Measurements from ENCODE around the gene FGGY. TPM values are rescaled to one million over a fixed set of nuclear protein-coding genes. Genes with fewer than 3 reads are reported as not detected.
"Not testable (repeated sequence)": the region's sequence is repeated elsewhere in the genome, so short reads cannot be mapped to it uniquely, and the experiment has no call there.

FGGY gene
- total RNA-seq, 2 donors from 2014 or later: 6.7 to 8.5 TPM

DNA sequence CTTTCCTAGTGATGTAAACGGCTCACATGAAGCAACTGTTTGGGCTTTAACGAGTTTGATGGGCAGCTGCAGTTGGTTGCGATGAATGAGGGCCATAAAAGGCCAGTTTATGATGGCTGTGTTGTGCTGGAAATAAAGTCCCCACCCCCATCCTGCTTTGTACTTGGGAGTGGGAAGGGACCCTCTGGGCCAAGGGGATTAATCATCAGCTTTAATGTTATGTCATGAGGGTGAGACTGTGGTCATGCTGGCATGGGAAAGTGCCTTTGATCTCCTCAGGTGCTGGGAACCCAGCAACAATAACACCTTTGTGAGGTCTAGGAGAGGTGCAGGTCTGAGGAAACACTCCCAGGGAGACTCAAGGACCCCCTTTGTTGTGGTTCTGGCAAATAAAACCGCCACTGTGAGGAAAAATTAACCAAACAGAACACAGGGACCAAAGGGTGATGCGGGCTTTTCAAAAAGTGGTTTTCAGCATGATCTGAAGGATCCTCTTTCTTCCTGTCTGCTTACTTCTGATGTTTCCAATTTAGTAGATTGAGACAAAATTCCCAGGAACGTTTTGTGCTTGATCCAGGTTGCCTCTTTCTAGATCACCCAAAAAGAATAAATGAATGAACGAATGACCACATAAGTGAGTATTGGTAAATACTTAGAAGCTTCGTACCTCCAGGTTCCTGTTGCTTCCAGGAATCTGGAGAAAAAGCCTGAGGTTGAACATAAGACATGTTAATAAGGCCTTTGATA is 260.1 kb downstream of the FGGY start:
- no peak overlapping the region for H3K4me3 Mint-ChIP-seq
- no peak overlapping the region for H3K27ac Mint-ChIP-seq
- H3K9me3 ChIP-seq (ENCODE audit: control insufficient read depth, low read length, poor library complexity, severe bottlenecking): no peaks in the 10 kb centered on the region
- DNase-seq: no peak
- no peaks in the 10 kb centered on the region for H3K36me3 Mint-ChIP-seq (ENCODE audit: low read depth)
- no peak for ATAC-seq
- H3K27me3 Mint-ChIP-seq: no peaks in the 10 kb centered on the region
- no peaks in the 10 kb centered on the region for H3K4me1 Mint-ChIP-seq

DNA sequence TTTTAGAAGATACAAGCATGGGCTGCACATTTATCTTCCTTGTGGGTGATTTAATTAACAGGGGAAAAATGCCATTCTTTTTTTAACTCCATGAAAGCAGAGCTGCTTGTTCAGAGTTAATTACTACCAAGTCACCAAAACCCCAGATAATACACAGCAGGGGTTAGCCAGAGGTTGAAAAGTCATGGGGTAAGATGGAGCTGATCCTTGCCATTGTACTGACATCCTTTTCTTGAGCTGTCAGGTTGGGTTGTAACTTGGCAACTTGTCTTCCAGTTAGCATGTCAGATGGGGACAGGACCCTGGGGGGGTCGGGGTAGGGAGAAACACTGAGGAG is 260.6 kb downstream of the FGGY start:
- Mint-ChIP-seq H3K27ac (no peak overlapping the region), H3K4me1 (no peaks in the 10 kb centered on the region), H3K4me3 (no peak overlapping the region), H3K27me3 (no peaks in the 10 kb centered on the region), H3K36me3 (ENCODE audit: low read depth) (no peaks in the 10 kb centered on the region)
- H3K9me3 ChIP-seq (ENCODE audit: control insufficient read depth, low read length, poor library complexity, severe bottlenecking): no peaks in the 10 kb centered on the region
- ATAC-seq: no peak
- no peak for DNase-seq

DNA sequence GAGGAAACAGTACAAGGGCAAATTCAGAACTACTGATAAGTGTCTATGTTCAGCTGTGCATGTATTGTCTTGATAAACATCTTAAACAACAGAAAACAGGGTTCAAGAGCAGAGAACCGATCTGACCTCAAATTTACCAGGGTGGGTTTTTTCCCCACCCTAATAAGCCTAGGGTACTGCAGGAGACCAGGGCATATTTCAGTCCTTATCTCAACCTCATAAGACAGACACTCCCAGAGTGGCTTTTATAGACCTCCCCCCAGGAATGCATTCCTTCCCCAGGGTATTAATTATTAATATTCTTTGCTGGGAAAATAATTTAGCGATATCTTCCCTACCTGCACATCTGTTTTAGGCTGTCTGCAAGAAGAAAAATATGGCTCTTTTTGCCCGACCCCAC is 261.7 kb downstream of the FGGY start:
- DNase-seq; H3K36me3 Mint-ChIP-seq (ENCODE audit: low read depth); ATAC-seq; H3K27ac Mint-ChIP-seq; H3K4me1 Mint-ChIP-seq; H3K9me3 ChIP-seq (ENCODE audit: control insufficient read depth, low read length, poor library complexity, severe bottlenecking); H3K27me3 Mint-ChIP-seq; H3K4me3 Mint-ChIP-seq: not testable (repeated sequence)

DNA sequence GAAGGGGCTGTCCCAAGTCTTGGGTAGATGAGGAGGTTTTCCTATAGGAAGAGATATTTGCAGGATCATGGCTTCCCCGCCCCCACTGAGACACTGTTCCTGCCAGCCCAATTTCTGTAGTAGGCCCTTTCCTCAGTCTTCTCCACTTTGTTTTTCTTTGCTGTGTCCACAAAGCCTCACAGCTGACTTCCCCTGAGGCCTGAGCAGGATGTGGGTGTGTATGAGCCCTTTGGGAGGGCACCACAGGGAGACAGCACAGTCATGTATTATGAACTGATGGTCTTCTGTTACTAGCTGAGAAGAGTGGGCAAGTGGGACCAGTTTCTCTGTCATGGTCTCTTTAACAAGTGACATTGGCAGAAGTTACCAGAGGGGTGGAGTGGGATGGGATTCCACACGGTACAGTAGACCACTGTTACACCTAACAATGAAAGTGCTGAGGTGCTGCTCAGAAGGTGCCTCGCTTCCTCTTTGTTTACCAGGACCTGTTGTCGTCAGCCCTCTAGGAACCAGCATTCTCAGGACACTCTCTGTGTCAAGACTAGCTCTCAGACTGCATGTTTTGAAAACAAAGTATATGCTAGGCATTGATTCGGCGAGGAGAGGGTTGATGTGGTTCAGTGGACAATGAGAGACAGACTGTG is 264.0 kb downstream of the FGGY start:
- no peaks in the 10 kb centered on the region for H3K36me3 Mint-ChIP-seq (ENCODE audit: low read depth)
- H3K9me3 ChIP-seq (ENCODE audit: control insufficient read depth, low read length, poor library complexity, severe bottlenecking): no peaks in the 10 kb centered on the region
- H3K4me3 Mint-ChIP-seq: no peak overlapping the region
- ATAC-seq (no peak), DNase-seq (no peak)
- H3K4me1 Mint-ChIP-seq: peaks cover 2% of the 10 kb centered on the region
- H3K27me3 Mint-ChIP-seq: no peaks in the 10 kb centered on the region
- no peak overlapping the region for H3K27ac Mint-ChIP-seq

DNA sequence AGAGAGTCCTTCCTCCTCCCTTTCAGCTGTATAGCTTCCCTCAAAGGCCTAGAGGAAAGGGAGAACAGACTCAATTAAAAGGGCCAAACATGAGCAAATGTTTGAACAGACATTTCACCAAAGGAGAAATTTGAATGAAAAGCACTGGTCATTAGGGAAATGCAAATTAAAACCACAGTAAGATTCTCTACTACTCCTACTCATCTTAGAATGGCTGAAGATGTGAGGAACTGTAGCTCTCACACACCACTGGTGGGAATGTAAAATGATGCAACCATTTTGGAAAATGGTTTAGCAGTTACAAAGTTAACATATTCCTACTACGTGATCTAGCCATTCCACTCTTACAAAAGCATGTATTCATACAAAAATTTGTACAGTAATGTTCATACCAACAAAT is 264.9 kb downstream of the FGGY start:
- H3K27me3 Mint-ChIP-seq: peaks cover 4% of the 10 kb centered on the region
- DNase-seq (no peak), ATAC-seq (no peak)
- no peaks in the 10 kb centered on the region for H3K36me3 Mint-ChIP-seq (ENCODE audit: low read depth)
- H3K27ac Mint-ChIP-seq: no peak overlapping the region
- H3K9me3 ChIP-seq (ENCODE audit: control insufficient read depth, low read length, poor library complexity, severe bottlenecking): no peaks in the 10 kb centered on the region
- H3K4me3 Mint-ChIP-seq: no peak overlapping the region
- H3K4me1 Mint-ChIP-seq: peaks cover 3% of the 10 kb centered on the region

DNA sequence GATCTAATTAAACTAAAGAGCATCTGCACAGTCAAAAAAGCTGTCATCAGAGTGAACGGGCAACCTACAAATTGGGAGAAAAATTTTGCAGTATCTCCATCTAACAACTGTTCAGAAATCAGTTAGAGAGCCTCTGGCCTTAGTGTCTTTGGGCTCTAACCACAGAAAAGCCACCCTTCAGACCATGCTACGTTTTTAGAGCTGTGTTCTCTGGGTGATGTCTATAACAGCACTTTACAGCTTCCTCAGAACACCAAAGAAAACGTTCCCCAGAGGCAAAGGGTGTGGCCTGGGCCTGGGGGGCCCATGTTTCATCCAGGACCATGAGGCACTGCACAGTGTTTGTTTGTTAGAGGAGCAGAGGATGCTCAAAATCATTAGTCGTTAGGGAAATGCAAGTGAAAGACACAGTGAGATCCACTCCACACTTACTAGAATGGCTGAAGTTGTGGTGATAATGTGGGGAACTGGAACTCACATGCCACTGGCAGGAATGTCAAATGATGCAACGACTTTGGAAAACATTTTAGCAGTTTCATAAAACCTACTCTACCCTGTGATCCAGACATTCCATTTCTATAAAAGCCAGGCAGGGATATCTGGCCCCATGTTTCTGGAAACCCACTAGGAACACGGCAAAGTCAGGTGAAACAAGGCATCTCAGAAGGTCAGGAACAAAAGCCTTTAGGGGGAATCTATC is 267.4 kb downstream of the FGGY start:
- DNase-seq (no peak), ATAC-seq (no peak)
- Mint-ChIP-seq H3K27ac (no peak overlapping the region), H3K36me3 (ENCODE audit: low read depth) (no peaks in the 10 kb centered on the region), H3K4me3 (no peak overlapping the region), H3K27me3 (peaks cover 6% of the 10 kb centered on the region), H3K4me1 (peaks cover 3% of the 10 kb centered on the region)
- H3K9me3 ChIP-seq (ENCODE audit: control insufficient read depth, low read length, poor library complexity, severe bottlenecking): no peaks in the 10 kb centered on the region

DNA sequence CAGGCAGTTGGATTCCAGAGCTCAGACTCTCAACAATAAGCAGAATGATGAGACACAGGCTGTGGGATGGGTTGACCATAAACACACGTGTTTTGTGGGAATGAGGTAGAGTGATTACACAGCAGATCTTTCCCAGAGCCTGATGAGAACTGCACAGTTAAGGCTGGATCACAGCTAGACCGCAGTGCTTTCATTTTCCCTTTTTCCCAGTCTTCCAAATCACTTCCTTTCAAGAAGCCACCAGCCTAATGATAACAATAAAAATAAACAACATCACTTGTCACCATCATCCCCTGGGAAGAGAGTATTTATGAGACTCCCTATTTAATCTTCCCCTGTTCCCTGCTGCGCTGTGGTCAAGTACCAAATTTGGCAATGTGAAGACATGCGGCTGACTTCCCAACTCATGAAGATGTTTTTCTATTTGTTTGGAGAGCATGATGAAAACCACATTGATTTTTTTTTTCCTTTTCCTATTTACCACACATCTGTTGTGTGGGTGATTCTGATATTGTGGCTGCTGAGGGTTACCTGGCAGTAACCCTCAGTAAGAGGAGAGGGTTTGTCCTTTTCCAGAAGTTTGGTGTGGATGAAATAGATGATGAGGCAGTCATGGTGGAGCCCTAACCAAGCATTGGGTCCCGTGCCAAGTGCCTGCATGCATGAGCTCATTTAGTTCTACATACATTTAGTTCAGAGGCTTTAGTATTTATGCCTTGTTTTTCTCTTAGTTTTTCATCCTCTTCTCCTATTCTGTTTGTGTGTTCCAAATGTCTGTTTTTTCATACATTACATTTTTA is 268.9 kb downstream of the FGGY start:
- H3K9me3 ChIP-seq (ENCODE audit: control insufficient read depth, low read length, poor library complexity, severe bottlenecking): no peaks in the 10 kb centered on the region
- Mint-ChIP-seq H3K36me3 (ENCODE audit: low read depth) (no peaks in the 10 kb centered on the region), H3K27me3 (peaks cover 6% of the 10 kb centered on the region), H3K27ac (no peak overlapping the region), H3K4me3 (no peak overlapping the region), H3K4me1 (peaks cover 8% of the 10 kb centered on the region)
- ATAC-seq (no peak), DNase-seq (no peak)

DNA sequence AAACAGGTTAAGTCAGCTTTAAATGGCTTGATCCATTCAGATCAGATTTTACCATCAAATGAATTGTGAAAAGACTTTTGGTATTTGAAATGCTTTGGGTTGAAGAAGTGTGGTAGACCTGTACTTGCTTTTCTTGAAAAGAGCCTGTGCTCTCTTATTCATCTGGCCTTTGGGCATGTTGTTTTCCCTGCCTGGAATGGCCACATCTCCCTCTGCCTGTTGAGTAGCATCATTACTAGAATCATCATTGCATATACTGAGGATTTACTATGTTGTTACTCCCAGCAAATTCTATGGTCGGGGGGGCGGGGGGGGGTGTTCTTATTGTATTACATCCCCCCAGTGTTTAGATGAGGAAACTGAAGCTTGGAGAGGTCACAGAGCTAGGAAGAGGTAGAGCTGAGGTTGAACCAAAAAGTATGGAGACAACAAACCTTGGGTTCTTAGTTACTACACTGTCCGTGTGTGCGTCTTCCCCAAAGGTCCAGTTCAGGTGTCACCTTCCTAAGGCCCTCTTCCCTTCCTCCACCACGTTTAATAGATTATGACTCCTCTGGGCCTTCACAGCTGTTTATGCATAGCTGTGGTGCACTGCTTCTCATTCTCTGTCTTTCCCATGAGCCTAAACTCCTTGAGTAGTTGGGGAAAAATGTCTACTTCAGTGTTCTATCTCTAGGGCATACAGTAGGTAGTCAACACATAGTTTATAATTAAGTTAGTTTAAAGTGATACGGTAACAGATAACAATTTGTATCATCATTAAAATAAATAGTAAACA is 271.5 kb downstream of the FGGY start:
- Mint-ChIP-seq H3K36me3 (ENCODE audit: low read depth) (peaks cover 3% of the 10 kb centered on the region), H3K4me3 (no peak overlapping the region), H3K27me3 (peaks cover 19% of the 10 kb centered on the region), H3K27ac (no peak overlapping the region), H3K4me1 (peaks cover 25% of the 10 kb centered on the region)
- no peaks in the 10 kb centered on the region for H3K9me3 ChIP-seq (ENCODE audit: control insufficient read depth, low read length, poor library complexity, severe bottlenecking)
- no peak for ATAC-seq
- DNase-seq: no peak

DNA sequence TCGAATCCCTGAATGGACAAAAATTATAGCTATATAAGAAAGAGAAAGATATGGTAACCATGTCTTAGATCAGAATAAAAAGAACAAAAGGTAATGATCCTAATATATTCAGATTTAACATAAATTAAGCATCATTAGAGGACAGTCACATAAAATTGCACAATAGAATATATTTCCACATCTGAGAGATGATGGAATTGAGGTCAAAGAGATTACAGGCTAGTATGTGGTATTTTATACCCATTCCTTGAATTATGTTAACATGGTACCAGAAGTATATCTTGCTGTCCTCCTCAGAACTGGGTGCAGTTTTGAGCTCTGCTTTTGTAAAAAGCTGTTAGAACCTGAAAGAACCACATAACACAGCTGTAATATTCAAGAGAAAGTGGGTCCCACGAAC is 272.3 kb downstream of the FGGY start:
- Mint-ChIP-seq H3K36me3 (ENCODE audit: low read depth) (peaks cover 3% of the 10 kb centered on the region), H3K27ac (no peak overlapping the region), H3K4me3 (no peak overlapping the region), H3K27me3 (peaks cover 19% of the 10 kb centered on the region), H3K4me1 (peaks cover 25% of the 10 kb centered on the region)
- ATAC-seq (no peak), DNase-seq (no peak)
- H3K9me3 ChIP-seq (ENCODE audit: control insufficient read depth, low read length, poor library complexity, severe bottlenecking): no peaks in the 10 kb centered on the region

DNA sequence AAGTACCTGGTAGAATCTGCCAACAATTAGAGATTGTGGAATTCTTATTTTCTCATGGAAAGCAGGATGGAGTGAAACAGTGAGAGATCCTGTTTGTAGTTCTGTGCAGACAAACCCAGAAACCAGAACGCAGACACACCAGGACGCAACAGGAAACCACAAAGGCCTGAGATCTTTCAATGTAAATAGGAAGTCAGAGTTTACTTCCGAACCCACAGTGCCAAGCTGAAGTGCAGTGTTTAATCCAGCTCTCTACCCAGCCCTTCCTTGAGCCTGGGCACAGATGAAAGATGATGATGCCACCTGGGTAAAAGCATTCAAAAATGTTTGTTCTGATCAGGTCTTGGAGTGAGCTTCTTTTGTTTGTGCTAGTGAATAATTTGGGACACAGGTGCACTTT is 273.6 kb downstream of the FGGY start:
- Mint-ChIP-seq H3K4me1 (peaks cover 25% of the 10 kb centered on the region), H3K36me3 (ENCODE audit: low read depth) (peaks cover 3% of the 10 kb centered on the region), H3K27ac (no peak overlapping the region), H3K27me3 (peaks cover 19% of the 10 kb centered on the region), H3K4me3 (peak overlapping the region; percentile 55)
- DNase-seq: no peak
- no peaks in the 10 kb centered on the region for H3K9me3 ChIP-seq (ENCODE audit: control insufficient read depth, low read length, poor library complexity, severe bottlenecking)
- ATAC-seq: peak; percentile 90

DNA sequence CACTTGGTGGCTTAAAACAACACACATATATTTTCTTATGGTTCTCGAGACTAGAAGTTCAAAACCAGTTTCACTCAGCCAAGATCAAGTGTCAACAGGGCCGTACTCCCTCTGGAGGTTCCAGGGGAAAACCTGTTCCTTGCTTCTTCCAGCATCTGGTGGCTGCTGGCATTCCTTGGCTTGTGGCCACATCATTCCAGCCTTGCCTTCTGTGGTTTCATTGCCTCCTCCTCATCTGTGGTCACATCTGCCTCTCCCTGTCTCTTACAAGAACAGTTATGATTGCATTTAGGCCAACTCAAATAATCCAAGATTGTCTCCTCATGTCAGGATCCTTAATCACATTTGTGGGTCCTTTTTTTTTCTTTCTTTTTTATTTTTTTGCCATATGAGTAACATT is 277.2 kb downstream of the FGGY start:
- no peak overlapping the region for H3K27ac Mint-ChIP-seq
- H3K4me3 Mint-ChIP-seq: peak overlapping the region; percentile 1
- H3K4me1 Mint-ChIP-seq: peaks cover 22% of the 10 kb centered on the region
- no peaks in the 10 kb centered on the region for H3K9me3 ChIP-seq (ENCODE audit: control insufficient read depth, low read length, poor library complexity, severe bottlenecking)
- ATAC-seq (no peak), DNase-seq (no peak)
- H3K36me3 Mint-ChIP-seq (ENCODE audit: low read depth): peaks cover 3% of the 10 kb centered on the region
- H3K27me3 Mint-ChIP-seq: peaks cover 13% of the 10 kb centered on the region

DNA sequence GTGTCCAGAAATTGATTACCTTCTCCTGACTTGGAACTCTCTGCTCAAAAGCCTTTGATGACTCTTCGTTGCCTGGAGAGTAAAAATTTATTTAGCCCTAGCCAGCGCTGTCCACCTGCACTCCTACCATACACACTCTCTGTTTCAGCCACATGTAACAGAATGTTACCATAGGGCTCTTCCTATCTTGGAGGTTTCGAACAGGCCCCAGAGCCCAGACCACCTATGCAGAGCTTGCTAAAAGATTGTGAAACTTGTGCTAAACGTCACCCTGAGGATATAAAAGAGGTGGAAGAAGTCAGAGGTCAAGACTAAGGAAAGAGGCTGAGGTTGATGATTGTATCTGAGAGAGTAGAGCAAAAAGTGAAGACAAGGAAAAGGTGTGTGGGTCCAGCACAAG is 280.9 kb downstream of the FGGY start:
- ATAC-seq (no peak), DNase-seq (no peak)
- H3K27ac Mint-ChIP-seq: no peak overlapping the region
- H3K27me3 Mint-ChIP-seq: peaks cover 2% of the 10 kb centered on the region
- H3K9me3 ChIP-seq (ENCODE audit: control insufficient read depth, low read length, poor library complexity, severe bottlenecking): no peaks in the 10 kb centered on the region
- no peaks in the 10 kb centered on the region for H3K36me3 Mint-ChIP-seq (ENCODE audit: low read depth)
- H3K4me3 Mint-ChIP-seq: no peak overlapping the region
- peaks cover 2% of the 10 kb centered on the region for H3K4me1 Mint-ChIP-seq
